Amniotic stem cell (primary cell): ENCODE measurements around the gene ARHGAP10.
"Not testable (repeated sequence)": the region's sequence is repeated elsewhere in the genome, so short reads cannot be mapped to it uniquely, and the experiment has no call there.

Source experiments
- DNase-seq: peaks from one replicate; lab custom pipeline; 2025; lab: John Stamatoyannopoulos, UW

Gene ARHGAP10

GRCh38 chr4:147991543-147992283, 259.8 kb downstream of the ARHGAP10 start:
- DNase-seq, result no peak

- no peak for DNase-seq
These were observed 262.2 kb downstream of the ARHGAP10 start for GRCh38 chr4:147994076-147994475.

GRCh38 chr4:147994491-147995385, 262.9 kb downstream of the ARHGAP10 start:
- no peak for DNase-seq

- DNase-seq, result no peak
These were observed 265.0 kb downstream of the ARHGAP10 start for GRCh38 chr4:147996859-147997258.

GRCh38 chr4:148000038-148000437, 268.1 kb downstream of the ARHGAP10 start:
- DNase-seq, result not testable (repeated sequence)

GRCh38 chr4:148004228-148004857, 272.5 kb downstream of the ARHGAP10 start:
- no peak for DNase-seq

- DNase-seq, result no peak
These were observed 274.1 kb downstream of the ARHGAP10 start for GRCh38 chr4:148006001-148006400.

- peak; percentile 76 for DNase-seq
These were observed 275.4 kb downstream of the ARHGAP10 start for GRCh38 chr4:148007314-148007760.

GRCh38 chr4:148007792-148008191, 275.9 kb downstream of the ARHGAP10 start:
- DNase-seq, result no peak

- DNase-seq, result no peak
These were observed 283.2 kb downstream of the ARHGAP10 start for GRCh38 chr4:148015058-148015457.

- no peak for DNase-seq
These were observed 283.6 kb downstream of the ARHGAP10 start for GRCh38 chr4:148015468-148015867.

- no peak for DNase-seq
These were observed 284.3 kb downstream of the ARHGAP10 start for GRCh38 chr4:148016063-148016637.

GRCh38 chr4:148017801-148018200, 285.9 kb downstream of the ARHGAP10 start:
- DNase-seq, result no peak

GRCh38 chr4:148021686-148022085, 289.8 kb downstream of the ARHGAP10 start:
- DNase-seq, result no peak

- no peak for DNase-seq
These were observed 291.1 kb downstream of the ARHGAP10 start for GRCh38 chr4:148022975-148023374.

- no peak for DNase-seq
These were observed 291.8 kb downstream of the ARHGAP10 start for GRCh38 chr4:148023512-148024181.

GRCh38 chr4:148025981-148026380, 294.1 kb downstream of the ARHGAP10 start:
- DNase-seq, result peak; percentile 59

GRCh38 chr4:148027201-148027600, 295.3 kb downstream of the ARHGAP10 start:
- no peak for DNase-seq

- no peak for DNase-seq
These were observed 297.9 kb downstream of the ARHGAP10 start for GRCh38 chr4:148029781-148030180.

GRCh38 chr4:148030193-148030873, 298.4 kb downstream of the ARHGAP10 start:
- peak; percentile 0 for DNase-seq

- DNase-seq, result no peak
These were observed 302.9 kb downstream of the ARHGAP10 start for GRCh38 chr4:148034813-148035212.
